MM.1S (cell line): ENCODE results near the gene KCTD5.

Experiments used
- DNase-seq: peaks from one replicate; pipeline ENCODE4 v3.0.0-alpha.2; 2015
- H2AFZ ChIP-seq: fragments of 300-600 bp; sonication (generic); 2 replicates; pipeline ENCODE4 v1.6.0; 2016; ENCODE audit warnings: antibody characterized with exemption, low read length
- H3F3A ChIP-seq: fragments of 300-600 bp; sonication (generic); 2 replicates; pipeline ENCODE4 v1.6.1; 2016; ENCODE audit warnings: mild to moderate bottlenecking, antibody characterized with exemption, low read length, moderate library complexity, mixed read lengths; ENCODE audit not compliant: insufficient read depth
- H3K27ac ChIP-seq: fragments of 300-600 bp; sonication (generic); 2 replicates; pipeline ENCODE4 v1.5.1; 2016; ENCODE audit warnings: mild to moderate bottlenecking, low read length
- H3K27me3 ChIP-seq: fragments of 300-600 bp; sonication (generic); replicated peaks from 2 replicates; pipeline ENCODE4 v1.6.0; 2016; ENCODE audit warnings: low read length; ENCODE audit not compliant: insufficient read depth
- H3K36me3 ChIP-seq: fragments of 300-600 bp; sonication (generic); replicated peaks from 2 replicates; pipeline ENCODE4 v1.6.1; 2016; ENCODE audit warnings: mild to moderate bottlenecking, low read length, mixed read lengths; ENCODE audit not compliant: insufficient read depth
- H3K4me1 ChIP-seq: fragments of 300-600 bp; sonication (generic); 2 replicates; pipeline ENCODE4 v1.6.1; 2016; ENCODE audit warnings: low read length, mixed read lengths
- H3K4me2 ChIP-seq: fragments of 300-600 bp; sonication (generic); 2 replicates; pipeline ENCODE4 v1.6.0; 2016; ENCODE audit warnings: low read depth, low read length
- H3K4me3 ChIP-seq: fragments of 300-600 bp; sonication (generic); 2 replicates; pipeline ENCODE4 v1.5.1; 2016; ENCODE audit warnings: low read length, mixed read lengths
- H3K79me2 ChIP-seq: fragments of 300-600 bp; sonication (generic); 2 replicates; pipeline ENCODE4 v1.6.1; 2016; ENCODE audit warnings: mixed run types, low read length, mixed read lengths
- H3K9ac ChIP-seq: fragments of 300-600 bp; sonication (generic); 2 replicates; pipeline ENCODE4 v1.6.1; 2016; ENCODE audit warnings: low read length, mixed read lengths
- H3K9me2 ChIP-seq: fragments of 300-600 bp; sonication (generic); replicated peaks from 2 replicates; pipeline ENCODE4 v1.6.1; 2016; ENCODE audit warnings: mild to moderate bottlenecking, low read length, mixed read lengths; ENCODE audit not compliant: insufficient read depth
- H3K9me3 ChIP-seq: fragments of 300-600 bp; sonication (generic); replicated peaks from 2 replicates; pipeline ENCODE4 v1.6.1; 2016; ENCODE audit warnings: mild to moderate bottlenecking, low read length, mixed read lengths; ENCODE audit not compliant: insufficient read depth
- H4K20me1 ChIP-seq: fragments of 300-600 bp; sonication (generic); 2 replicates; pipeline ENCODE4 v1.6.1; 2016; ENCODE audit warnings: mild to moderate bottlenecking, low read length, moderate library complexity, mixed read lengths; ENCODE audit not compliant: insufficient read depth
- EZH2 ChIP-seq: fragments of 300-600 bp; sonication (generic); optimal IDR thresholded peaks from 2 replicates; pipeline ENCODE3; 2017; ENCODE audit warnings: low read depth, mild to moderate bottlenecking, antibody characterized with exemption, low read length, mixed read lengths
- EZH2phosphoT487 ChIP-seq: fragments of 300-600 bp; sonication (generic); IDR thresholded peaks from 2 replicates; pipeline ENCODE4 v1.6.1; 2018; ENCODE audit warnings: antibody characterized with exemption, low read length
- TF ChIP-seq, protein P1 (sequence below): fragments of 300-600 bp; sonication (generic); IDR thresholded peaks from 2 replicates; pipeline ENCODE4 v1.5.1; 2016; ENCODE audit warnings: antibody characterized with exemption, low read length, mixed read lengths

KCTD5 gene

DNA sequence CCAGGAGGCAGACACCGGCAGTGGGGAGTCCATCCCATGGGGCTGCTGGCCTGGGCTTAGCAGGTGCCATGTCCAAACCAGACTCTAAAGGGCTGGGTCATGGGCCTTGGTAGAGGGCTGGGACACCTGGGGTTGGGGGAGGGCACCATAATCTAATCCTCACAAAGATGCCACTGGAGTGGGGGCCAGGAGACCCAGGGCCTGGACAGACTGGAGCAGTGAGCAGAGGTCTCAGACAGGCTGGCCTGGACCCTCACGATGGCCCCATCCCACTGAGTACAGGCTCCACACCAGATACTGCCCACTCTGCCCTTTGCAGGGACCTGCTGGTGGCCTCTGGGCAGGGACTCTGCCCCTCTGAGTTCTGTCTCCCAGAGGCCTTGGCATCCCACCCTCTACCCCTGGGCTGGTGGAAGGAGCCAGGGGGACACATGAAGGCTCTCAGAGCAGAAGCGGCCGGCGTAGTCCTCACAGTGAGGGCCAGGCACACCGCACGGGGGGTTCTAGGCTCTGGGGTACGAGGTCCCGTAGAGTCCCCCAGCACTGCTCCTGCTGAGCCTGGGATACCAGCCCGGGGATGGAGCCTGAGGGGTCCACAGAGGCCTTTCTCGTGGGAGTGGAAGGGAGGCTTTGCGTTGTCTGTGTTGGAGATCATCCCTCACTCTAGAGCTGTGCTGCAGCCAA, 60.1 kb downstream of the KCTD5 start:
- Histone ChIP-seq H3K4me1 (no peaks in the 10 kb centered on the region), H3K27ac (no peak overlapping the region), H3K79me2 (no peaks in the 10 kb centered on the region), H3K27me3 (peaks cover 19% of the 10 kb centered on the region; the same call in 1 of the 2 replicates), H2AFZ (no peak overlapping the region), H3K4me3 (no peak overlapping the region), H3K9ac (no peak overlapping the region), H3K4me2 (no peak overlapping the region), H4K20me1 (no peaks in the 10 kb centered on the region), H3K9me2 (no peaks in the 10 kb centered on the region), H3F3A (no peaks in the 10 kb centered on the region), H3K9me3 (no peaks in the 10 kb centered on the region), H3K36me3 (no peaks in the 10 kb centered on the region)
- no peak for TF ChIP-seq EZH2phosphoT487
- TF ChIP-seq EZH2: no peak
- TF ChIP-seq, protein P1, sequence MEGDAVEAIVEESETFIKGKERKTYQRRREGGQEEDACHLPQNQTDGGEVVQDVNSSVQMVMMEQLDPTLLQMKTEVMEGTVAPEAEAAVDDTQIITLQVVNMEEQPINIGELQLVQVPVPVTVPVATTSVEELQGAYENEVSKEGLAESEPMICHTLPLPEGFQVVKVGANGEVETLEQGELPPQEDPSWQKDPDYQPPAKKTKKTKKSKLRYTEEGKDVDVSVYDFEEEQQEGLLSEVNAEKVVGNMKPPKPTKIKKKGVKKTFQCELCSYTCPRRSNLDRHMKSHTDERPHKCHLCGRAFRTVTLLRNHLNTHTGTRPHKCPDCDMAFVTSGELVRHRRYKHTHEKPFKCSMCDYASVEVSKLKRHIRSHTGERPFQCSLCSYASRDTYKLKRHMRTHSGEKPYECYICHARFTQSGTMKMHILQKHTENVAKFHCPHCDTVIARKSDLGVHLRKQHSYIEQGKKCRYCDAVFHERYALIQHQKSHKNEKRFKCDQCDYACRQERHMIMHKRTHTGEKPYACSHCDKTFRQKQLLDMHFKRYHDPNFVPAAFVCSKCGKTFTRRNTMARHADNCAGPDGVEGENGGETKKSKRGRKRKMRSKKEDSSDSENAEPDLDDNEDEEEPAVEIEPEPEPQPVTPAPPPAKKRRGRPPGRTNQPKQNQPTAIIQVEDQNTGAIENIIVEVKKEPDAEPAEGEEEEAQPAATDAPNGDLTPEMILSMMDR: no peak
- DNase-seq: no peak

DNA sequence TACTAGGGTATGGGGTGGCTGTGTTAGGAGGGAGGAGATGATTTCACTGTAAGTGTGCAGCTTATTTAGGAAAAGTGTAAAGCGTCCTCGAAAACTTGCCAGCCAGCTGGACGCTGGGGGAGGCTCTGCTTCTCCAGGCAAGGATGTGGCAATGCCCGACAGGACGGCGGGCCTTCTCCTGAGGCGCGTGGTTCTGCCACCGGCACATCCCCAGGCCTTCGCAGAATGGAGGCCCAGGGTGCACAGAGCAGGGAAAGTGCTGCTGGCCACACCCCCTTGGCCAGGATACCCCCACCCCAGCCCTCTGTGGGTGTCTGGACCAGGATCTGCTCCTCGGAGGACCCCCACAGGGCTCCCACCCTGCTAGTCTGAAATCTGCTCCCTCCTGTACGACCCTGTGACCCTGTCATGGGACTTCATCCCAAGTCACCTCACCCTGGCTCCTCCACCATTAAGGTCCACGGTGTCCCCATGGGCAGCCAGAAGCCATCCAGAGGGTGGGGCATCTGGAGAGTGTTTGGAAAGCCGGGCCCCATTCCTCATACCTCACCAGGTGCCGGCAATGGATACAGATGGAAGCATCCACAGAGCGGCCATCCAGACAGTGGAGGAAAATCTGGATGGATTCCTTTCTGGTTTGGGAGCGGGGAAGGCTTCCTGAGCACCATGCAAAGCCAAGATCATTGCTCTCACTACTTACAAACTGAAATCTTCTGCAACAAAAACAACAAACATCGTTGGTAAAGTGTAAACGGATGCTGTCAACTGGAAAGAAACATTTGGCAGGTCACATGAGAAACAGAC, 60.9 kb downstream of the KCTD5 start:
- Histone ChIP-seq H3F3A (no peaks in the 10 kb centered on the region), H3K9me2 (no peaks in the 10 kb centered on the region), H3K9me3 (no peaks in the 10 kb centered on the region), H3K4me3 (no peak overlapping the region), H3K27me3 (peaks cover 19% of the 10 kb centered on the region; the same call in 1 of the 2 replicates), H3K4me2 (no peak overlapping the region), H3K79me2 (no peaks in the 10 kb centered on the region), H3K4me1 (no peaks in the 10 kb centered on the region), H2AFZ (no peak overlapping the region), H3K27ac (no peak overlapping the region), H4K20me1 (no peaks in the 10 kb centered on the region), H3K36me3 (no peaks in the 10 kb centered on the region), H3K9ac (no peak overlapping the region)
- TF ChIP-seq, protein P1: no peak
- no peak for TF ChIP-seq EZH2
- TF ChIP-seq EZH2phosphoT487: no peak
- no peak for DNase-seq

DNA sequence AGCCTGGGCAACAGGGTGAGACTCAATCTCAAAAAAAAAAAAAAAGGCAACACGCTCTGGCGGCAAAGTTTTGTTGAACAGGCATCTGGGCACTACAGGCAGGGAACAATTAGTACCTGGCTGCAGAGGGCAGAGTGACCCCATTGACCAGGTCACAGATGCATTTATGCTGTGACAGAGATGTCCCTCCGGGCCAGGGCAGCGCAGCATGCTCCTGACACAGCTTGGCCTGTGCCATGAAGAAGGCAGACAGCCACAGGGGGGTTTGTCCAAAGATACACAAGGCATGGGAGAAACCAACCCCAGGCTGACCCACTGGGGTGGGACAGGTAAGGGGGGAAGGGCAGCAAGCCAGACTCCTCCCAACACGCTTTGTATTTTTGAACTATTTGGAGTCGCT, 62.4 kb downstream of the KCTD5 start:
- H3K9me3 ChIP-seq: no peaks in the 10 kb centered on the region
- no peak overlapping the region for H3K4me3 ChIP-seq
- H3K27ac ChIP-seq: no peak overlapping the region
- no peaks in the 10 kb centered on the region for H3K79me2 ChIP-seq
- TF ChIP-seq EZH2phosphoT487 (no peak), EZH2 (no peak)
- TF ChIP-seq, protein P1: no peak
- no peaks in the 10 kb centered on the region for H3K4me1 ChIP-seq
- no peak overlapping the region for H3K9ac ChIP-seq
- no peaks in the 10 kb centered on the region for H4K20me1 ChIP-seq
- H3K36me3 ChIP-seq: no peaks in the 10 kb centered on the region
- no peak overlapping the region for H2AFZ ChIP-seq
- peaks cover 19% of the 10 kb centered on the region; the same call in 1 of the 2 replicates for H3K27me3 ChIP-seq
- no peaks in the 10 kb centered on the region for H3K9me2 ChIP-seq
- no peak for DNase-seq
- no peaks in the 10 kb centered on the region for H3F3A ChIP-seq
- no peak overlapping the region for H3K4me2 ChIP-seq
